Hepatocyte (in vitro differentiated cells): Measurements from ENCODE around the gene NR2C2AP. TPM values are rescaled to one million over a fixed set of nuclear protein-coding genes. Genes with fewer than 3 reads are reported as not detected.

Experiments
- DNase-seq: peaks from one replicate; pipeline ENCODE4 v3.0.0-alpha.2; 2016; ENCODE audit warnings: low spot score
- H2AFZ ChIP-seq: fragments of 200-600 bp; sonication (generic); 2 replicates; pipeline ENCODE4 v1.6.0; 2016; ENCODE audit warnings: antibody characterized with exemption, mild to moderate bottlenecking
- H3K27ac ChIP-seq: fragments of 200-600 bp; sonication (generic); 2 replicates; pipeline ENCODE4 v1.5.1; 2016; ENCODE audit warnings: mild to moderate bottlenecking
- H3K27me3 ChIP-seq: fragments of 200-600 bp; sonication (generic); 2 replicates; pipeline ENCODE4 v1.6.1; 2016
- H3K36me3 ChIP-seq: fragments of 200-600 bp; sonication (generic); replicated peaks from 2 replicates; pipeline ENCODE4 v1.5.1; 2016; ENCODE audit warnings: low read depth; ENCODE audit not compliant: insufficient read depth
- H3K4me1 ChIP-seq: fragments of 200-600 bp; sonication (generic); 2 replicates; pipeline ENCODE4 v1.5.1; 2016; ENCODE audit warnings: mild to moderate bottlenecking, moderate library complexity; ENCODE audit not compliant: insufficient read depth
- H3K4me2 ChIP-seq: fragments of 200-600 bp; sonication (generic); 2 replicates; pipeline ENCODE4 v1.6.0; 2016
- H3K4me3 ChIP-seq: fragments of 200-600 bp; sonication (generic); 2 replicates; pipeline ENCODE4 v1.5.1; 2016; ENCODE audit warnings: mild to moderate bottlenecking
- H3K79me2 ChIP-seq: fragments of 200-600 bp; sonication (generic); 2 replicates; pipeline ENCODE4 v1.6.0; 2017; ENCODE audit warnings: mild to moderate bottlenecking
- H3K9me2 ChIP-seq: fragments of 200-600 bp; sonication (generic); replicated peaks from 2 replicates; pipeline ENCODE4 v1.6.0; 2017; ENCODE audit warnings: mild to moderate bottlenecking; ENCODE audit not compliant: insufficient read depth
- H3K9me3 ChIP-seq: fragments of 200-600 bp; sonication (generic); 2 replicates; pipeline ENCODE4 v1.5.1; 2016; ENCODE audit warnings: low read depth, mild to moderate bottlenecking
- H4K20me1 ChIP-seq: fragments of 200-600 bp; sonication (generic); 2 replicates; pipeline ENCODE4 v1.6.0; 2016; ENCODE audit warnings: mild to moderate bottlenecking; ENCODE audit not compliant: insufficient read depth, poor library complexity, severe bottlenecking
- CTCF ChIP-seq: fragments of 200-600 bp; sonication (generic); IDR thresholded peaks from 2 replicates; pipeline ENCODE4 v1.5.1; 2016; ENCODE audit warnings: antibody characterized with exemption, mild to moderate bottlenecking; ENCODE audit not compliant: poor library complexity
- EZH2 ChIP-seq: fragments of 200-600 bp; sonication (generic); IDR thresholded peaks from 2 replicates; pipeline ENCODE4 v1.6.1; 2016; ENCODE audit warnings: antibody characterized with exemption, mild to moderate bottlenecking, borderline replicate concordance
- EZH2phosphoT487 ChIP-seq: fragments of 200-600 bp; sonication (generic); IDR thresholded peaks from one replicate; pipeline ENCODE4 v1.6.1; 2018; ENCODE audit warnings: antibody characterized with exemption, mild to moderate bottlenecking, low read depth, moderate library complexity; ENCODE audit not compliant: unreplicated experiment, severe bottlenecking
- WGBS: methylation state at CpG from one replicate; pipeline ENCODE4 v1.1.6; 2016; ENCODE audit warnings: low lambda C conversion rate; ENCODE audit errors: missing lambda C conversion rate; 5-methylcytosine and 5-hydroxymethylcytosine counted together
- polyA plus RNA-seq: library from polyadenylated mRNA; unstranded; fragments of >200 nt; fragmentation: Nextera tagmentation; extraction: Ambion mirVana; gene quantifications from 2 replicates; pipeline ENCODE4 v1.2.1, GENCODE V29; 2016
- total RNA-seq: library from RNA; depleted of rRNA; stranded (reverse); fragments of >200 nt; gene quantifications from 2 replicates; pipeline ENCODE4 v1.2.3, GENCODE V29; 2014

NR2C2AP gene
- total and polyA plus RNA-seq, 2 experiments from 2014 or later, result 5.2 to 9.0 TPM

DNA sequence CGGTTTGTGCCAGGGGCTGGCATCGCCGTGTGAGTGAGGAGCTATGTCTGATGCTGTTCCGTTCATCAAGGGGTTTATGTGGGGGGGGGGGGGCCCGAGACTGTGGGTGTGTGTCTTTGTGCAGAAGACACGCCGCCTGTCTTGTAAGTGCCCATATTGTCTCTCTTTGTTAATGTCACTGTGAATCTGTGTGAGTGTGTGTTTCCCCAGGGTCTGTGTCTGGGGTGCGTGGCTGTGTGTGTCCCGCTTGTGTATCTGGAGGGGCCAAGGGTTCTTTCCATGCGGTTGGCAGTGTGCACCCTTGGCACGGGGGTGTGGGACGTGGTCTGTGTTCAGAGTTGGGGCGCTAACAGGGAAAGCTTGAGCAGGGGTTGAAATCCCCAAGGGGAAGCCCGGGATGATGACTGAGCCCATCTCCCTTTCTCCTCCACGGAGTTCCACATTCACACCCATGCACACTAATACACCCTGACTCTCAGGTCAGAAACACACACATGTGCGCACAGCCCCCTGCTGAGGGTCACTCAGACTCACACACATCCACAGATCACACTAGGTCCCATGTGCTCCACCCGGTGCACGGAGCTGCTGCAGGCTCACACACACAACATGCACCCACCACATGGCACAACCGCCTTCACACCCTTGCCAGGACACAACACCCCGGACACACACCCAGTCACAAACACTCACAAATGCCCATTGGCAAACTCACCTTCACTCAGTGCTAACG lies 10.4 kb upstream of the NR2C2AP start:
- 68% methylated on average over 21 of the region's 21 CpGs for WGBS
- no peak for DNase-seq
- Histone ChIP-seq H3K4me3 (no peak overlapping the region), H3K9me3 (no peaks in the 10 kb centered on the region), H4K20me1 (no peaks in the 10 kb centered on the region), H3K27ac (no peak overlapping the region), H3K4me2 (no peak overlapping the region), H3K27me3 (peaks cover 45% of the 10 kb centered on the region), H3K9me2 (no peaks in the 10 kb centered on the region), H3K79me2 (no peaks in the 10 kb centered on the region), H3K4me1 (no peaks in the 10 kb centered on the region), H3K36me3 (no peaks in the 10 kb centered on the region), H2AFZ (no peak overlapping the region)
- TF ChIP-seq CTCF (no peak), EZH2phosphoT487 (no peak), EZH2 (no peak)

- Histone ChIP-seq H3K36me3 (no peaks in the 10 kb centered on the region), H3K9me2 (no peaks in the 10 kb centered on the region), H3K4me1 (no peaks in the 10 kb centered on the region), H3K9me3 (no peaks in the 10 kb centered on the region), H3K27me3 (peaks cover 45% of the 10 kb centered on the region), H3K27ac (no peak overlapping the region), H3K4me2 (no peak overlapping the region), H4K20me1 (no peaks in the 10 kb centered on the region), H2AFZ (no peak overlapping the region), H3K4me3 (no peak overlapping the region), H3K79me2 (no peaks in the 10 kb centered on the region)
- no peak for TF ChIP-seq CTCF
- no peak for TF ChIP-seq EZH2
- TF ChIP-seq EZH2phosphoT487, result no peak
- WGBS, result 22% methylated on average over 7 of the region's 7 CpGs
- DNase-seq, result no peak
Measured at GRCh38 chr19:19212916-19213315, 9.7 kb upstream of the NR2C2AP start.

DNA sequence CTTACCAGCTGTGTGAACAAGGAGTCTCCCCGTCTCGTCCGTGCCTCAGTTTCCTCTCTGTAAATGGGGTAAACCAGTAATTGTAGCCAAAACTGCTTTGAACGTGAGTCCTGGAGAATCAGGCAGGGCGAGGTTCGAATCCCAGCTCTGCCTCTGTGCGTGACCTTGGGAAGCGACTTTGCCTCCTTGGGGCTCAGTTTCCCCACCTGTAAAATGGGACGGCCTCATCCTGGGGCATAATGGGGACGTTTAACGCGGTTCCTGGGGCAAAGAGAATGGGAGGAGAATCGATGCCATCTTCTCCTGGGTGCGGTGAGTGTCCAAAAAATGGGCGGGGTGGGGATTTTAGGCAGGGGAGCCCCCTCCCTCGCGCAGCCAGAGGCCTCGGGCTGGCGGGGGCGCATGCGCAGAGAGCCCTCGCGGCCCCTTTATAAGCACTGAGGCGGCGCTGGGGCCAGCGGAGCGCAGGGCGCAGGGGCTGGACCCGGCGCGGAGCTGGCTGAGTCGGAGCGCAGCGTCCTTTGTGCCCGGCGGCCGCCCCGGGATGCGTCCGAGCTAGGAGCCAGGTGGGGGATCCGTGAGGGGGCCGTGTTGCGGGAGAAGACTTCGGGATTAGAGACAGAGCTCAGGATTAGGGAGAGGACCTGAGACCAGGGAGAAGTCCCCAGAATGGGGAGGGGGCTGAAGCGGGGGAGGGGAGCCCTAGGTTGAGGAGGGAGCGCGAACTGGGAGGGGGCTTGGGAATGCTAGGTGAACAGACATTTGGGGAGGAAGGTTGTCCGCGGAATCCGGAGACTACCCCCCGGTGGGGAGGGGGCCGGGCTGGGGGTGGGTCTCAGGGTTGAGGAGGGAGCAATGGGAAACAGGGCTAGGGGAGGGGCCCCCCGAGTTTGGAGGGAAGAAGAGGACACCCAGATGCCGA lies 8.5 kb upstream of the NR2C2AP start, which contains the start of gene NCAN:
Gene NCAN (plus strand): TSS at position 460 of the 922 bp plus-strand sequence. CDS start 4,996 bp downstream, outside the sequence.
- WGBS, result 16% methylated on average over 31 of the region's 54 CpGs
- Histone ChIP-seq H4K20me1 (no peaks in the 10 kb centered on the region), H3K27ac (no peak within 1 kb of the TSS), H2AFZ (no peak within 1 kb of the TSS), H3K79me2 (no peaks in the 10 kb centered on the region), H3K36me3 (no peaks in the 10 kb centered on the region), H3K27me3 (peaks cover 45% of the 10 kb centered on the region), H3K9me2 (no peaks in the 10 kb centered on the region), H3K4me1 (no peaks in the 10 kb centered on the region), H3K4me2 (no peak within 1 kb of the TSS), H3K9me3 (no peaks in the 10 kb centered on the region), H3K4me3 (no peak within 1 kb of the TSS)
- DNase-seq, result no peak
- TF ChIP-seq EZH2 (no peak), CTCF (no peak), EZH2phosphoT487 (no peak)
